ENCODE measurements around the gene ANKRD61.
"Not testable (repeated sequence)": the region's sequence is repeated elsewhere in the genome, so short reads cannot be mapped to it uniquely, and the experiment has no call there.

The ANKRD61 gene

GRCh38 chr7:6032167-6032566 is 991 bp downstream of the ANKRD61 start:
- no peak for DNase-seq

- DNase-seq: no peak
Measured at GRCh38 chr7:6032641-6033040, 1.5 kb downstream of the ANKRD61 start.

- no peak for DNase-seq
Measured at GRCh38 chr7:6035165-6035564, 4.0 kb downstream of the ANKRD61 start.

- no peak for DNase-seq
Measured at GRCh38 chr7:6035686-6036085, 4.5 kb downstream of the ANKRD61 start.

- no peak for DNase-seq
Measured at GRCh38 chr7:6049780-6050179, 18.6 kb downstream of the ANKRD61 start.

GRCh38 chr7:6051185-6051584 is 20.0 kb downstream of the ANKRD61 start:
- DNase-seq: not testable (repeated sequence)

GRCh38 chr7:6056616-6057015 is 25.4 kb downstream of the ANKRD61 start:
- DNase-seq: no peak

GRCh38 chr7:6057316-6058129 is 26.3 kb downstream of the ANKRD61 start:
- DNase-seq: no peak

- DNase-seq: not testable (repeated sequence)
Measured at GRCh38 chr7:6059941-6060340, 28.8 kb downstream of the ANKRD61 start.

- DNase-seq: no peak
Measured at GRCh38 chr7:6071406-6071805, 40.2 kb downstream of the ANKRD61 start.

GRCh38 chr7:6074612-6075380 is 43.6 kb downstream of the ANKRD61 start:
- DNase-seq: no peak

- no peak for DNase-seq
Measured at GRCh38 chr7:6078548-6078947, 47.4 kb downstream of the ANKRD61 start.

GRCh38 chr7:6083047-6083446 is 51.9 kb downstream of the ANKRD61 start:
- DNase-seq: not testable (repeated sequence)

Data from activated gamma-delta T cell treated with Interleukin-2 at 50 U/mL for 16 hours (primary cell).